ENCODE measurements around the gene RAB11FIP3.

The RAB11FIP3 gene

GRCh38 chr16:549544-550263 lies 124.3 kb downstream of the RAB11FIP3 start:
- Histone ChIP-seq H3K27ac (ENCODE audit: low read depth, low read length) (no peak overlapping the region), H3K4me1 (ENCODE audit: insufficient read depth, low read length) (no peaks in the 10 kb centered on the region), H3K4me3 (ENCODE audit: low read depth in 1 of 2, low read length in 2 of 2) (no peak overlapping the region), H3K27me3 (ENCODE audit: control insufficient read depth in 1 of 2, insufficient read depth in 2 of 2, low read length in 2 of 2) (no peaks in the 10 kb centered on the region), H3K36me3 (ENCODE audit: insufficient read depth, low read length) (no peaks in the 10 kb centered on the region), H3K9ac (ENCODE audit: low read length) (no peak overlapping the region), H3K9me3 (ENCODE audit: low read length) (no peaks in the 10 kb centered on the region)

GRCh38 chr16:551210-551609 lies 125.8 kb downstream of the RAB11FIP3 start:
- Histone ChIP-seq H3K9me3 (ENCODE audit: low read length) (no peaks in the 10 kb centered on the region), H3K27ac (ENCODE audit: low read depth, low read length) (no peak overlapping the region), H3K9ac (ENCODE audit: low read length) (no peak overlapping the region), H3K4me3 (ENCODE audit: low read depth in 1 of 2, low read length in 2 of 2) (no peak overlapping the region), H3K27me3 (ENCODE audit: control insufficient read depth in 1 of 2, insufficient read depth in 2 of 2, low read length in 2 of 2) (no peaks in the 10 kb centered on the region), H3K4me1 (ENCODE audit: insufficient read depth, low read length) (no peaks in the 10 kb centered on the region), H3K36me3 (ENCODE audit: insufficient read depth, low read length) (no peaks in the 10 kb centered on the region)

GRCh38 chr16:552171-552570 lies 126.7 kb downstream of the RAB11FIP3 start:
- H3K9ac ChIP-seq (ENCODE audit: low read length): no peak overlapping the region
- H3K27me3 ChIP-seq (ENCODE audit: control insufficient read depth in 1 of 2, insufficient read depth in 2 of 2, low read length in 2 of 2): no peaks in the 10 kb centered on the region
- no peaks in the 10 kb centered on the region for H3K4me1 ChIP-seq (ENCODE audit: insufficient read depth, low read length)
- H3K27ac ChIP-seq (ENCODE audit: low read depth, low read length): no peak overlapping the region
- H3K4me3 ChIP-seq (ENCODE audit: low read depth in 1 of 2, low read length in 2 of 2): no peak overlapping the region
- no peaks in the 10 kb centered on the region for H3K9me3 ChIP-seq (ENCODE audit: low read length)
- H3K36me3 ChIP-seq (ENCODE audit: insufficient read depth, low read length): no peaks in the 10 kb centered on the region

GRCh38 chr16:553601-554296 lies 128.3 kb downstream of the RAB11FIP3 start:
- no peaks in the 10 kb centered on the region for H3K4me1 ChIP-seq (ENCODE audit: insufficient read depth, low read length)
- H3K27me3 ChIP-seq (ENCODE audit: control insufficient read depth in 1 of 2, insufficient read depth in 2 of 2, low read length in 2 of 2): peaks cover 0 to 4% of the 10 kb centered on the region in 2 donors
- H3K36me3 ChIP-seq (ENCODE audit: insufficient read depth, low read length): no peaks in the 10 kb centered on the region
- H3K4me3 ChIP-seq (ENCODE audit: low read depth in 1 of 2, low read length in 2 of 2): no peak overlapping the region
- H3K27ac ChIP-seq (ENCODE audit: low read depth, low read length): no peak overlapping the region
- H3K9me3 ChIP-seq (ENCODE audit: low read length): no peaks in the 10 kb centered on the region
- H3K9ac ChIP-seq (ENCODE audit: low read length): no peak overlapping the region

GRCh38 chr16:554297-554621 lies 128.8 kb downstream of the RAB11FIP3 start:
- Histone ChIP-seq H3K4me1 (ENCODE audit: insufficient read depth, low read length) (no peaks in the 10 kb centered on the region), H3K36me3 (ENCODE audit: insufficient read depth, low read length) (no peaks in the 10 kb centered on the region), H3K27ac (ENCODE audit: low read depth, low read length) (no peak overlapping the region), H3K4me3 (ENCODE audit: low read depth in 1 of 2, low read length in 2 of 2) (no peak overlapping the region), H3K27me3 (ENCODE audit: control insufficient read depth in 1 of 2, insufficient read depth in 2 of 2, low read length in 2 of 2) (peaks cover 0 to 9% of the 10 kb centered on the region in 2 donors), H3K9me3 (ENCODE audit: low read length) (no peaks in the 10 kb centered on the region), H3K9ac (ENCODE audit: low read length) (no peak overlapping the region)

- no peak overlapping the region for H3K4me3 ChIP-seq (ENCODE audit: low read depth in 1 of 2, low read length in 2 of 2)
- no peaks in the 10 kb centered on the region for H3K36me3 ChIP-seq (ENCODE audit: insufficient read depth, low read length)
- no peak overlapping the region for H3K27ac ChIP-seq (ENCODE audit: low read depth, low read length)
- no peak overlapping the region for H3K9ac ChIP-seq (ENCODE audit: low read length)
- no peaks in the 10 kb centered on the region for H3K9me3 ChIP-seq (ENCODE audit: low read length)
- H3K27me3 ChIP-seq (ENCODE audit: control insufficient read depth in 1 of 2, insufficient read depth in 2 of 2, low read length in 2 of 2): peaks cover 0 to 14% of the 10 kb centered on the region in 2 donors
- H3K4me1 ChIP-seq (ENCODE audit: insufficient read depth, low read length): no peaks in the 10 kb centered on the region
Observed at GRCh38 chr16:554640-555365, 129.4 kb downstream of the RAB11FIP3 start.

- H3K9ac ChIP-seq (ENCODE audit: low read length): no peak overlapping the region
Observed at GRCh38 chr16:555528-556473, 130.4 kb downstream of the RAB11FIP3 start.

GRCh38 chr16:556474-557173 lies 131.2 kb downstream of the RAB11FIP3 start:
- H3K36me3 ChIP-seq (ENCODE audit: insufficient read depth, low read length): no peaks in the 10 kb centered on the region
- no peak overlapping the region for H3K9ac ChIP-seq (ENCODE audit: low read length)
- no peaks in the 10 kb centered on the region for H3K9me3 ChIP-seq (ENCODE audit: low read length)
- no peaks in the 10 kb centered on the region for H3K4me1 ChIP-seq (ENCODE audit: insufficient read depth, low read length)
- peaks cover 0 to 26% of the 10 kb centered on the region in 2 donors for H3K27me3 ChIP-seq (ENCODE audit: control insufficient read depth in 1 of 2, insufficient read depth in 2 of 2, low read length in 2 of 2)
- H3K4me3 ChIP-seq (ENCODE audit: low read depth in 1 of 2, low read length in 2 of 2): no peak overlapping the region
- no peak overlapping the region for H3K27ac ChIP-seq (ENCODE audit: low read depth, low read length)

More at GRCh38 chr16:555528-556473, 130.4 kb downstream of the RAB11FIP3 start:
- no peak overlapping the region for H3K4me3 ChIP-seq (ENCODE audit: low read depth in 1 of 2, low read length in 2 of 2)
- no peak overlapping the region for H3K27ac ChIP-seq (ENCODE audit: low read depth, low read length)
- no peaks in the 10 kb centered on the region for H3K36me3 ChIP-seq (ENCODE audit: insufficient read depth, low read length)
- H3K4me1 ChIP-seq (ENCODE audit: insufficient read depth, low read length): no peaks in the 10 kb centered on the region
- no peaks in the 10 kb centered on the region for H3K9me3 ChIP-seq (ENCODE audit: low read length)
- peaks cover 0 to 18% of the 10 kb centered on the region in 2 donors for H3K27me3 ChIP-seq (ENCODE audit: control insufficient read depth in 1 of 2, insufficient read depth in 2 of 2, low read length in 2 of 2)

- H3K36me3 ChIP-seq (ENCODE audit: insufficient read depth, low read length): no peaks in the 10 kb centered on the region
- H3K4me1 ChIP-seq (ENCODE audit: insufficient read depth, low read length): no peaks in the 10 kb centered on the region
- no peak overlapping the region for H3K4me3 ChIP-seq (ENCODE audit: low read depth in 1 of 2, low read length in 2 of 2)
- H3K27ac ChIP-seq (ENCODE audit: low read depth, low read length): no peak overlapping the region
- H3K9ac ChIP-seq (ENCODE audit: low read length): no peak overlapping the region
- no peaks in the 10 kb centered on the region for H3K9me3 ChIP-seq (ENCODE audit: low read length)
- peaks cover 0 to 34% of the 10 kb centered on the region in 2 donors for H3K27me3 ChIP-seq (ENCODE audit: control insufficient read depth in 1 of 2, insufficient read depth in 2 of 2, low read length in 2 of 2)
Observed at GRCh38 chr16:557463-558297, 132.2 kb downstream of the RAB11FIP3 start.

Measured in muscle layer of colon (tissue), 2 donors.